Measurements from ENCODE around the gene CRY2. TPM values are rescaled to one million over a fixed set of nuclear protein-coding genes. Genes with fewer than 3 reads are reported as not detected.
A peak's percentile ranks its signal among the peaks of the same experiment; 100 is the strongest.
"Not testable (repeated sequence)": the region's sequence is repeated elsewhere in the genome, so short reads cannot be mapped to it uniquely, and the experiment has no call there.

CRY2 gene
- total RNA-seq, 1 experiment from 2014 or later: 28.6 TPM

DNA sequence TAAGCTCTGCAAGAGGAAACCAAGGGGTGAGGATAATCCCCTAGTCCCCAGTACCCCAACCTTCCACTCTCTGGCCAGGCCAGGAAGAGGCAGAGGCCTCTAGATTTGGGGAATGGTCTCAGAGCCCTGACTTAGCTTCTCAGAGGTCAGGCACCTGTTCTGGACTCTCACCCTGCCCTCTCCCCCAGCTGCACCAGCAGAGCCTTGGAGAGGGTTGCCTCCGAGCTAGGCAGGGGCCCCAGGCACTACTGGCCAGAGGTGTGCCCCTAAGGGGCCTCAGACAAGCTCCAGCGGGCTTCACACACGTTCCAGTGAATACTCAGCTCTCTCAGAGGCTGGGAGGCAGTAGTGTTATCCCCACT is 51.8 kb downstream of the CRY2 start:
- no peak for DNase-seq (ENCODE audit: low spot score)

DNA sequence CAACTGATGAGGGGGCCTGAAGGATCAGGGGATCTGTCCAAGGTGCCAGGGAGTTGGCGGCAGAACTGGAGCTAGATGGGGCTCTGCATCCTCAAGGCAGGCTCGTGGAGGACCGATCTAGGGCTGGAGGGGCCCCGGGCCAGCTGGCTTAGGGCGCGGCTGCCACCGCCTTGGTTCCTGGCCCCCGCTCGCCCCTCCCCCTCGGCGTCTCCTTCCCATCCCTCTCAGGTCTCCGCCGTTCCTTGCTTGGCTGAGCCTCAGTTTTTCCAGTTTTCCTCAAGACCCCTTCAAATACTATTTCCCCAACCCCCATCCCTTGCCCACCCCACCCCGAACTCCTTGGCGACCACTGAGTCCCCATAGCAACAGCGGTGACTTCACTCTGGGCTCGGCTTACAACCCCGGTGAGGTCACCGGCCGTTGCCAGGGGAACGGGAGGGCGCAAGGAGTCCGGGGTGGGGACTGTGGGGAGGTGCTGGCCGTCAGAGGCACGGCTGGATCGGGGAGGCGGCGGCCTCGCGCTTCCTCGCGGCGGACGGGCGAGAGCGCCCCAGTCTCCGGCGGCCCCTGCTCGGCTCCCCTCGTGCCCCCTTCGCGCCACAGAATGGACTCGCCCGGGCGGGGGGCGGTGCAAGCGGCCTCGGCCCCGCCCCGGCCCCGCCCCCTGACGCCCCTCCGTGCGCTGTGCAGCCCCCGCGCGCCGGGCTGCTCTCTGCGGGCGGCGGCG is 52.3 kb downstream of the CRY2 start:
- peak; percentile 50 for DNase-seq (ENCODE audit: low spot score)

DNA sequence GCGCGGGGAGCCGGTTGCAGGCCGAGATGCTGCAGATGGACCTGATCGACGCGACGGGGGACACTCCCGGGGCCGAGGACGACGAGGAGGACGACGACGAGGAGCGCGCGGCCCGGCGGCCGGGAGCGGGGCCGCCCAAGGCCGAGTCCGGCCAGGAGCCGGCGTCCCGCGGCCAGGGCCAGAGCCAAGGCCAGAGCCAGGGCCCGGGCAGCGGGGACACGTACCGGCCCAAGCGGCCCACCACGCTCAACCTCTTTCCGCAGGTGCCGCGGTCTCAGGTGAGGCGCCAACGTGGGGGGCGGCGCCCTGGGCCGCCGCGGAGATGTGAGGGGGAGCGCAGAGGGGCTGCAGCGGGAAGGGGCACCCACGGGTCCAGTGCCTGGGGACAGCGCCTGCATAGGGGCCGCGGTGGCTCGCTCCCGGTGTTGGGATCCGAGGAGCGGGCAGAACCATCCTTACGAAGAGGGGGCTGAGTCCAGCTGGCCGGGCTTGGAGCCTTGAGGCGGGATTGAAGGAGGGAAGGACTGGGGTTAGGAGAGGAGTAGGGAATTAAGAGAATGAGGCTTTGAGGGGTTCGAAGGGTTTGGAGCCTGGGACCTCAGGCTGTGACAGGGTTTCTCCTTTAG is 53.0 kb downstream of the CRY2 start:
- not testable (repeated sequence) for DNase-seq (ENCODE audit: low spot score)

DNA sequence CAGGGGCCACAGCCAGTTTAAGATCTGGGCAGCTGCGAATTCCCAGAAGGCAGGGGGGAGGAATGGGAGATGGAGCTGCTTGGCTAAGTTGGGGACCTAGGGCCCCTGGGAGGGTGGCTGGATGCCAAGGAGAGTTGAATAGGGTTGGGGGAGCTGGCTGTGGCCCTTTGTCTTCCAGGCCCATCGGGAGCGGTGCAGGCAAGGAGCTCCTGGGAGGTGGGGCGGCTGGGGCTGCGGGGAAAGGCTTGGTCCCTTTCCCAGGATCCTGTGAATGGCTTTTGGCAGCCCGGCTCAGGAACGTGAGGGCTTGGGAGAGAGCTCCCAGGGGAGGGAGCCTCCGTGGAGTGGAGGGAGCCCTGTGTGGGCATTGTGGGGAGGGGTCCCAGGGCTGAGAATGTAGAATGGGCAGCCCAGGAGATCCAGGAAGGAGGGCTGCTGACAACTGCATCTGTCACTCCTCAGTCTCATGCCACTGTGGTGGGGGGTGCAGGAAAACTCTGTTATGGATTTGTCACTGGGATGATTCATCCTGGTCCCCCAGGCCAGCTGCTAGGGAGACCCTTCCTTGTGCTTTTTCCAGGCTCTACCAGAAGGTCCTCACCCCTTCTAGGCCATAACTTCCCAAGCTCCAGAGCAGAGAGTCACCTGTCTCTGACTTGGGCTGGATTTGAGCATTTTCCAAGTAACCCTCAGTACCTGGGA is 53.8 kb downstream of the CRY2 start:
- no peak for DNase-seq (ENCODE audit: low spot score)

DNA sequence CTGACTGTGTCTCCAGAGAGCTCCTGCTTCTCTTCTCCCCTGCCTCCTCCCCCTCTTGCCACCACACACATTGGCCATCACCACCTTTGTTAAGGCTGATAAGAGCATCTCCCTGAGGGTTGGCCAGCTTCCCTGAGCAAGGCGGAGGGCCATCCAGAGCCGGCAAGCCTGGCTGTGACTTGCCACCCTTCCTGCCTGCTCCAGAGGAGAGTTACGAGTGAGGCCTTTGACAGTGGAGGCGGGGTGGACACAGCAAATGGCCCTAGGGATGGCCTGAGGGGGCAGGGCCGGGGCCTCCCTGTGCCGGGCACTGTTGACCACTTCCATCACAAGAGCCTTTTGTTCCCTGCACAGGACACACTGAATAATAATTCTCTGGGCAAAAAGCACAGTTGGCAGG is 54.4 kb downstream of the CRY2 start:
- DNase-seq (ENCODE audit: low spot score): no peak

DNA sequence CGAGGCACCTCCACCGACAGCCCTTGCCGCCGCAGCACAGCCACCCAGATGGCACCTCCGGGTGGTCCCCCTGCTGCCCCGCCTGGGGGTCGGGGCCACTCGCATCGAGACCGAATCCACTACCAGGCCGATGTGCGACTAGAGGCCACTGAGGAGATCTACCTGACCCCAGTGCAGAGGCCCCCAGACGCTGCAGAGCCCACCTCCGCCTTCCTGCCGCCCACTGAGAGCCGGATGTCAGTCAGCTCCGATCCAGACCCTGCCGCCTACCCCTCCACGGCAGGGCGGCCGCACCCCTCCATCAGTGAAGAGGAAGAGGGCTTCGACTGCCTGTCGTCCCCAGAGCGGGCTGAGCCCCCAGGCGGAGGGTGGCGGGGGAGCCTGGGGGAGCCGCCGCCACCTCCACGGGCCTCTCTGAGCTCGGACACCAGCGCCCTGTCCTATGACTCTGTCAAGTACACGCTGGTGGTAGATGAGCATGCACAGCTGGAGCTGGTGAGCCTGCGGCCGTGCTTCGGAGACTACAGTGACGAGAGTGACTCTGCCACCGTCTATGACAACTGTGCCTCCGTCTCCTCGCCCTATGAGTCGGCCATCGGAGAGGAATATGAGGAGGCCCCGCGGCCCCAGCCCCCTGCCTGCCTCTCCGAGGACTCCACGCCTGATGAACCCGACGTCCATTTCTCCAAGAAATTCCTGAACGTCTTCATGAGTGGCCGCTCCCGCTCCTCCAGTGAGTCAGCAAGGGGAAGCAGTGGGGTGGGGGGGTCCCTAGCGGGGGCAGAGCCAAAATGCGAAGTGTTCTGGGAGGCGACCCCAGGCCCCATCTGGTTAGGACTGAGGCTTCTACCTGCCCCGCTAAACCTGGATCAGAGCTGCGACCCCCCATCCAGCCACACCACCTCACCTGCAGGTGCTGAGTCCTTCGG is 55.4 kb downstream of the CRY2 start:
- DNase-seq (ENCODE audit: low spot score): no peak

DNA sequence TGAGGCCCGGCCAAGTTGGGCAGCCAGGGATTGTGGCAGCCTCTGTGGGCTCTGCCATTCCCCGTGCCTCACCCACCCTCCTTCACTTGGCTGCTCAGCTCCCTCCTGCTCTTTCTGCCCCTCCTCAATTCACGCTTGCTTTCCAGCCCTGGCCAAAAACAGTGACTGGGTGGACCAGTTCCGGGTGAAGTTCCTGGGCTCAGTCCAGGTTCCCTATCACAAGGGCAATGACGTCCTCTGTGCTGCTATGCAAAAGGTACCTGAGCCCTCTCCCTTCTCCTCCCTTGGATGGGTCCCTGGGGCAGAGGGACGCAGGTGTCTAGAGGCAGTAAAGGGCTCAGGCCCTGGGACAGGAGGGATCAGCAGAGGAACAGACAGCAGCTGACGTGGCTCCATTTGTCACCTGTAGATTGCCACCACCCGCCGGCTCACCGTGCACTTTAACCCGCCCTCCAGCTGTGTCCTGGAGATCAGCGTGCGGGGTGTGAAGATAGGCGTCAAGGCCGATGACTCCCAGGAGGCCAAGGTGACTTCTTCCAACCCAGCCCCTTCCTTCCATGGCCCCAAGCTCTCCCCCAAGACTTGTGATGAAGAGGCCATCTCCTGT is 57.1 kb downstream of the CRY2 start:
- DNase-seq (ENCODE audit: low spot score): no peak

DNA sequence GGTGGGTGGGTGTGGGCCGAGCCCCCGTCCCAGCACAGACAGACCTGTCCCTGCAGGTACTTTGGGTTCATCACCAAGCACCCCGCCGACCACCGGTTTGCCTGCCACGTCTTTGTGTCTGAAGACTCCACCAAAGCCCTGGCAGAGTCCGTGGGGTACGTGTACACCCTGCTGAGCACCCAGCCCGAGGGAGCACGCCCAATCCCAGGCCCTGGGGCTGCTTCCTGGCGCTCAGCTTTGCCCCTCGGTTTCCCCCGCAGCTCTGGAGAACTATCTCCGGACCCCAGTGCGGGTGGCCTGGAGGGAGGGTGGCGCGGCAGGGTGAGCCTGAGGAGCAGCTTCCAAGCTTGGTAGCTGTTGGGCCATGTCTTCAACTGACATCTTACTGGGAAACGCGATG is 57.8 kb downstream of the CRY2 start:
- no peak for DNase-seq (ENCODE audit: low spot score)

DNA sequence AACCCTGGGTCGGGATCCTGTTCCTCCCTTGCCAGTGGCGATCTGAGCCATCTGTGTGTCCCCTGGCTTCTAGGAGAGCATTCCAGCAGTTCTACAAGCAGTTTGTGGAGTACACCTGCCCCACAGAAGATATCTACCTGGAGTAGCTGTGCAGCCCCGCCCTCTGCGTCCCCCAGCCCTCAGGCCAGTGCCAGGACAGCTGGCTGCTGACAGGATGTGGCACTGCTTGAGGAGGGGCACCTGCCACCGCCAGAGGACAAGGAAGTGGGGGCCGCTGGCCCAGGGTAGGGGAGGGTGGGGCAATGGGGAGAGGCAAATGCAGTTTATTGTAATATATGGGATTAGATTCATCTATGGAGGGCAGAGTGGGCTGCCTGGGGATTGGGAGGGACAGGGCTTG is 58.3 kb downstream of the CRY2 start:
- DNase-seq (ENCODE audit: low spot score): not testable (repeated sequence)

DNA sequence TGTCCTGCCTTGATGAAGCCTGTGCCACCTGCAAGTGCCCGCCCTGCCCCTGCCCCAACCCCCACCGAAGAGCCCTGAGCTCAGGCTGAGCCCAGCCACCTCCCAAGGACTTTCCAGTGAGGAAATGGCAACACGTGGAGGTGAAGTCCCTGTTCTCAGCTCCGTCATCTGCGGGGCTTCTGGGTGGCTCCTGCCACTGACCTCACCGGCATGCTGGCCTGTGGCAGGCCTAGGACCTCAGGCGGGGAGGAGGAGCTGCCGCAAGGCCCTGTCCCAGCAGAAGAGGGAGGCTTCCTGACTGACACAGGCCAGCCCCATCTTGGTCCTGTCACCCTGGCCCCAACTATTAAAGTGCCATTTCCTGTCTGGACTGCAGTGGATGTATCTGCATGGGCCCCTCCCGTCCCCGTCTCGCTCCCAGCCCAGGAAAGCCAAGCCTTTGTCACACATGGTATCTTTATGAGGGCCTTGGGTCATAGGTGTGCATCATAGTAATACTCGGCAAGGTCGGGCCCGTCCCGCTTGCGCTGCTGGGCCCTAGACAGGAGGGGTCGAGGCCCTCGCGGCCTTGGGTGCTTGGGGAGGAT is 58.9 kb downstream of the CRY2 start:
- DNase-seq (ENCODE audit: low spot score): no peak

DNA sequence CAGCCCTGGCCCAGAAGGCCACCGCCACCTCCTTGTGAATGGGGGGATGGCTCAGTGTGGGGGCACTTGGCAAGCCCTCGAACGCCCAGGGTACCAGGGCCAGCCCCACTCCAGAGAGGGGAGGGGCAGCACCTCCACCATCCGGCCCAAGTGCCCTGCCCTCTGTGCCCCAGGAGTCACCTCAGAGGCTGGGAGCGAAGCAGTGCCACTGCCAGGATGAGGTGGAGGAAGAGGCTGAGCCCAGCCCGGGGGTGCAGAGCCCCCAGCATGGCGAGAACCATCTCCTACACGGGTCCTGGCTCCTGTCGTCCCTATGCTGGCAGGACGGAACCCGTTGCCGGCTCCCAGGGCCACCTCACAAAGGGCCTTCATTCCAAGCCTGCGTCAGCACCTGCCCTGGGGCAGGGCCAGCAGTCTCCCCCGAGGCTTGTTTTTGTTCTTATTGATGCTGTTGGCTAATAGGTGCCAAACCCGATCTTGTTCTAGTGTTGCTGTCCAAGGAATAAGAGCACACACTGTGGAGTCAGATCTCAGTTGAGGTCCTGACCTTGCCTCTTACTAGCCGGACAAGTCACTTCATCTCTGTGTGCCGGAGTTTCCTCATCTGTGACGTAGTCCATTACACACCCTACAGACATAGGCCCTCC is 59.8 kb downstream of the CRY2 start, which contains the start of gene FREY1:
Gene FREY1 (minus strand): TSS at position 307 of the 647 bp plus-strand sequence. CDS start 26 bp downstream, at position 281.
- DNase-seq (ENCODE audit: low spot score): no peak

DNA sequence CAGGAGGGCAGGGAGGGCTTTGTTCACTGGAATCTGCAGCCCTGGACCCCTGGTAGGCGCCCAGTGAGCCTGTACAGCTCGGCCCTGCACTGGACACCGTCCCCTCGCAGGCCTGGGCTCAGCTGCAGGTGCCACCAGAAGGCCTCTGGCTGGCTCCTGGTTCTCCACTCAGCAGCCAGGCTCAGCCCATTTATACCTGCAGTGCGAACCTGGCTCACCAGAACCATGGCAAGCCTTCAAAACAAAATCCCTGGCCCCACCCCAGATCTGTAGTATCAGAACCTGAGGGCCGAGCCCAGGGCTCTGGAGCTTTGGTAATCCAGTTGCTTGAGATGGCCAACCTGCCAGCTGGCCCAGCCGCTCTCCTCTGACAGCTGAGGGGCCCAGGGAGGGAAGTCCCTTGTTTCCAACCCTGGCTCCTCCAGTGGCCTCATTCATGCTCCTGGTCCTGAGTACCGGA is 60.7 kb downstream of the CRY2 start:
- DNase-seq (ENCODE audit: low spot score): no peak

DNA sequence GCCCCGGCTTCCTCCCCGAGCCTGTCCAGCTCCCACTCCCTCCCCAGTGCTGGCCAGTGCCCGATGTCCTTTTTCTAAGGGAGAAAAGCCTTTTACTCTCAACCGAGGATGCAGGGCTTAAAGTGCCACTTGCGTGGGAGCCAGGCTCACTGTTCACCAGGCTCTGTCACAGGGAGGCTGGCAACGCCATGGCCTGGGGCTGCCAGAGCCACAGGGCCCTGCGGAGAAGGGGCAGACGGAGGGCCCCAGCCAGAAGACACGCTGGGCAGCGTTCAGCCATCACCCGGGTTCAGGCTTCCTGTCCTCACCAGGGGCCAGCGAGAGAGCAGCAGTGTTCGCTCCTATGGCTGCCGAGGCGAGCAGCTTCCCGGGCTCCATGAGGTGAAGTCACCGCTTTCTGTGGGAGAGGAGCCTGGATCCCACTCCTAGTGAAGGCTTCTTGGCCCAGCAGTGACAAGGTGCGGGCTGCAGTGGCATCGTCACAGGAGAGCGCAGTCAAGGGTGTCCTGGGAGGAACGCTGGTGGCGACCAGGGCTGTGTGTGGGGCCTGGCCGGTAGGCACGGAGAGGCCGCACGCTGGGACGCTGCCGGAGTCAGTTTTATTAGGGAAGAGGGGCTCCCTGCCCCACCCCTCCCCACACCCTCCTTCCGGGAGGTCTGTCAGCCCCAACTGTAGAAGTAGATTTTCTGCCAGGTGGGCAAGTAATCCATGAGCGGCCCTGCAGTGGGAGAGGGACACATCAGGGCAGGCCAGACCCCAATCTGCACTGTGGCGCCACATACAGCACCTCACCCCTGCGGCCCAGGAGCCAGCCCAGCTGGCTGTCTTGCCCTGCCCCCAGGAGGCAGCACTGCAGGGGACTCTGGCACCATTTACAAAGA is 62.6 kb downstream of the CRY2 start:
- DNase-seq (ENCODE audit: low spot score): no peak

DNA sequence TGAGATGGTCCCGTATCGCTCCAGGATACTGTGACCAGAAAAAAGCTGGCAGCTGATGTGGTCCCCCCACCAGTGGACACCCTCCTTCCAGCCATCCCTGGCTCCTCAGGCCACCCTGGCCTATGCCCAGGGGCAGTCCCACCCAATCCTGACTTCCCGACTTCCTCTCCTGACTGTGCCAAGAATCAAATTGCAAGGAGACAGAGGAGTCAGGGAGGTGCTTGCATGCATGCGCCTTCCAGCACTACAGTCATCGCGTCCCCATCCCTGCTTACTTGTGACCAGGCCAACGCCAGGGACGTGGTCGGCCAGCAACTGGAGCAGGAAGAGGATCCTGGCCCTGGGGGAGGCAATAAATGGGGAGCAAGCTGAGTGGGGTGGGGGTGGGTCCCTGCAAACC is 63.3 kb downstream of the CRY2 start:
- no peak for DNase-seq (ENCODE audit: low spot score)

DNA sequence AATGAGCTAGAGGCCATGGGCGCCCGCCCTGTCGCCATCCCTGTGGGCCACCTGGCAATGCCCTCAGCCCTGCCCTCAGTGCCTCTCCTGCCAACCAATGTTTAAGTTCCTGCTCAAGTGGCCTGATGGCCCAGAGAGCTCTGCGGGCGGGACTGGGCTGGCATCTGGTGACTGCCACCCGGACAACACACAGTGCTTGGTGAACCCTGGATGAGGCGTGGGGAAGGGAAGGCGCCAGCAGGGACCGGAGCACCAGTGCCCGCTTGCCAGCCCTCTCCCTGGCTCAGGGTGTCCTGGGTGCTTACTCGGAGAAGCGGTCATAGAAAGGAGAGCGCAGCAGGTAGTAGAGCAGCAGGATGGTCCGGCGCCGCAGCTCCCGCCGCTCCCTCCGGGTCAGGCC is 66.2 kb downstream of the CRY2 start:
- no peak for DNase-seq (ENCODE audit: low spot score)

DNA sequence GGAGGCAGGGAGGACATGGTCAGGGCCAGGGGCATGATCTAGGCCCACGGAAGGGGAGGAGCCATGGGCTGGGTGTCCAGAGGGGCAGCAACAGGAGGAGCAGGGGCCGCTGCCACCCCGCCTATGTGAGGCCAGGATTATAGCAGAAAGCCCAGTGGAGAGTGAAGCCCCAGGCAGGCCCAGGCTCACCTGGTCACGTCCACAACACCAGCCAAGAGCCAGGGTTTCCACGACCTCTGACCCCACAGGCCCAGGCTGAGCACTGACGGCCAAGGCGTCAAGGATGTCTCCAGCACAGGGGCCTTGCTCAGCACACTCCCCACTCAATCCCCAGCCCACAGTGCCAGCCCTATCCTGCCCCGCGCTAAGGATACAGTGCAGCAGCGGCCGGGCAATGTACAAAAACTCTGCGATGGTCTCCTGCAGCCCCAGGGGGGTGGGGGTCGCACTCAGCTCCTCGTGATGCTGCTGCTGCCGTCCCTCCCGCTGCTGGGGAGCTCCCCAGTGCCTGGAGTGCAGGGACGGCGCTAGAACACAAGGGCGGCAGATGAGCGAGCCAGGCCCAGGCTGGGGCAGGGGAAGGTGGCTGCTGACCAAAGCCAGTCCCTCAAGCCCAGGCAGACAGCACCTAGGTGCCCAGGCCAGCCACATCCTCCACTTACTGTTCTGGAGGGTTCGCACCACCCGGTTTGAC is 66.8 kb downstream of the CRY2 start:
- DNase-seq (ENCODE audit: low spot score): no peak

DNA sequence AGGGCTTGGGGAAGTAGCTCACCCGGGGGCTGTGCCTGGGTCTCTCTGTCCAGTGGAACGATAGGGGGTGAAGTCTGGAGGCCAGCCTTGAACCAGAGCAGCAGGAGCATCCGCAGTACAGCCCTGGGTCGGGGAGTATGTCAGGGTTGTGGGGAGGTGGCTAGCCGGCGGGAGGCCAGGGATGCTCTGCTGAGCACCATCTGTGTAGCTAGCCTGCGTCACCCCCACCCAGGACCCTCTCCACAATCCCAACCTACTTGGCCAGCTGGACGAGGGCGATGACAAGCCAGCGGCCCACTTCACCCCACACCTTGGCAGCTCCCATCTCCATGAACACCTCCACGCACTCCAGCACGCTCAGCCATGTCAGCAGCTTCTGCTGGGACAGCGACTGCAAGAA is 68.2 kb downstream of the CRY2 start:
- DNase-seq (ENCODE audit: low spot score): no peak

DNA sequence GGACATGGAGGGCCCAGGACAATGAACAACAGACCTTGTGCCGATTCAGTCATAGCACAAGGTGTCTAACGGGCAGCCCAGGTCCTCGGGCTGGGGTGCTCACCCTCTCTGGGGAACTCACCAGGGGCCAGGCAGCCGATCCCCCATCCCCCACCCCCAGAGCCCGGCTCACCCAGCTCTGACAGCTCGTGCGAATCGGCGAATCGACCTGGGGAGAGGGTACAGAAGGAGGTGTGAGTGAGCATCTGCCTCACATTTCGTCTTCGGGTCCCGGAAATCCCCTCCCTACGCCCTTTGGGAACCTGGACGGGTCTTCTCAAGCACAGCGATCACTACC is 70.0 kb downstream of the CRY2 start:
- DNase-seq (ENCODE audit: low spot score): no peak

Measured in HT-29 (cell line).